DND-41 (cell line): ENCODE results near the gene HSD11B1L.

Source experiments
- ATAC-seq: fragments of 200-7000 bp; cut with Tn5 transposase; 3 replicates; pipeline ENCODE4 v1.9.1; 2021; ENCODE audit warnings: low read depth; ENCODE audit not compliant: insufficient read depth
- DNase-seq: peaks from one replicate; pipeline ENCODE4 v3.0.0-alpha.2; 2020
- H2AFZ ChIP-seq: 2 replicates; pipeline ENCODE4 v1.6.0; 2012; ENCODE audit warnings: low read depth, low read length
- H3K27ac ChIP-seq: 2 replicates; pipeline ENCODE4 v1.5.1; 2012; ENCODE audit warnings: low read length, inconsistent platforms
- H3K27me3 ChIP-seq: fragments of 200-600 bp; sonication (generic); 2 replicates; pipeline ENCODE4 v1.6.0; 2012; ENCODE audit warnings: low read length, mild to moderate bottlenecking, inconsistent platforms; ENCODE audit not compliant: insufficient read depth, poor library complexity
- H3K36me3 ChIP-seq: 2 replicates; pipeline ENCODE4 v1.5.1; 2012; ENCODE audit warnings: low read length, inconsistent platforms; ENCODE audit not compliant: insufficient read depth
- H3K4me1 ChIP-seq: 2 replicates; pipeline ENCODE4 v1.5.1; 2012; ENCODE audit warnings: mild to moderate bottlenecking, low read length; ENCODE audit not compliant: insufficient read depth
- H3K4me2 ChIP-seq: 2 replicates; pipeline ENCODE4 v1.6.0; 2012; ENCODE audit warnings: mild to moderate bottlenecking, moderate library complexity, low read length, inconsistent platforms; ENCODE audit not compliant: insufficient read depth
- H3K4me3 ChIP-seq, 2 experiments: fragments of 200-600 bp in 1 of 2; shearing (Covaris generic) in 1 of 2; 2 replicates each; pipeline ENCODE4 v1.5.1; 2012 to 2016; ENCODE audit warnings: inconsistent platforms in 2 of 2, low read length in 2 of 2, mild to moderate bottlenecking in 2 of 2, low read depth in 1 of 2, moderate library complexity in 1 of 2
- H3K79me2 ChIP-seq: 2 replicates; pipeline ENCODE4 v1.6.0; 2012; ENCODE audit warnings: low read length, inconsistent platforms; ENCODE audit not compliant: insufficient read depth
- H3K9ac ChIP-seq: 2 replicates; pipeline ENCODE4 v1.6.0; 2012; ENCODE audit warnings: low read depth, mild to moderate bottlenecking, inconsistent platforms, low read length, moderate library complexity
- H3K9me3 ChIP-seq: 2 replicates; pipeline ENCODE4 v1.5.1; 2012; ENCODE audit warnings: low read length, moderate library complexity, mild to moderate bottlenecking, inconsistent platforms; ENCODE audit not compliant: insufficient read depth, severe bottlenecking
- H4K20me1 ChIP-seq: 2 replicates; pipeline ENCODE4 v1.6.0; 2012; ENCODE audit warnings: low read length; ENCODE audit not compliant: insufficient read depth
- CTCF ChIP-seq: IDR thresholded peaks from 2 replicates; pipeline ENCODE4 v1.5.1; 2012; ENCODE audit warnings: borderline replicate concordance, low read length, moderate library complexity, mild to moderate bottlenecking; ENCODE audit not compliant: poor library complexity, severe bottlenecking; ENCODE audit errors: extremely low read depth
- EZH2 ChIP-seq: IDR thresholded peaks from 3 replicates; pipeline ENCODE4 v1.6.1; 2012; ENCODE audit warnings: borderline replicate concordance, low read depth, mild to moderate bottlenecking, moderate library complexity, low read length, inconsistent platforms; ENCODE audit not compliant: severe bottlenecking

The HSD11B1L gene

DNA sequence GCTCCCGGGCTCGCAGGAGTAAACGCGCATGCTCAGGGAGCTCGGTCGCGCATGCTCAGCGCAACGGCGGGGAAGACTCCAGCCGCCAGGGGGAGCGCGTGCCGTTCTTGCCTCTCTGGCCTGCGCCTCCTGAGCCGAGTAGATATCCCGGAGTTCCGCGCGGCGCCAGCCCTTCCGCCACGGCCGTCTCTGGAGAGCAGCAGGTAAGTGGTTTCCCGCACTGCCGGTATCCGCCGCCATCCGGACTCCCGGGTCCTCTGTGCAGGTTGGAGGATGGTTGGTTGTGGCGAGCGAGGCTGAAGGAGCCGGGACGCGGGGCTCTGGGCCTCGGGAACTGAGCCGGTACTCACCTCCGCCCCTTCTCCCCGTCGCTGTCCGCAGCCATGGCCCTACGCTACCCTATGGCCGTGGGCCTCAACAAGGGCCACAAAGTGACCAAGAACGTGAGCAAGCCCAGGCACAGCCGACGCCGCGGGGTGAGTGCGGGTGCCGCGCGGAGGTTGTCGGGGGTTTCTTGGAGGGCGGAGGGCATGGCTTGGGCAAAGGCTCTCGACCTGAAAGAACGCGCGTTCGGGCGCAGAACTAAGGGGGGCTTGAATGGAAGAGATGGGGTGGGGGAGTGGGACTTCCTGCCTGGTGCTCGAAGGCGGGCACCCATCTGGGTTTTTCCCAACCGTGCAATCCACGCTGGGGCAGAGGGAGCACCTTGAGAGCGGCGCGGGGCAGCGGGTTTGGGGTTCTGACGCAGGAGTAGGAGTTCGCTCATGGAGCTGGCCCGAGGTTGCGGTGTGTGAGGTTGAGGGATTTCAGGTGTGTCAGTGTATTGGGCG is 9.5 kb downstream of the HSD11B1L start, which contains the start of gene RPL36:
TSS of gene RPL36 (plus strand) at position 171 of the 830 bp plus-strand sequence. CDS start at position 384, 213 bp downstream.
- H3K4me2 ChIP-seq = peak within 1 kb of the TSS; percentile 86
- no peaks in the 10 kb centered on the region for H3K27me3 ChIP-seq
- peaks cover 48% of the 10 kb centered on the region for H3K4me1 ChIP-seq
- peak within 1 kb of the TSS; percentile 82 to 87; a peak in 3 of 4 replicates for H3K4me3 ChIP-seq
- peaks cover 51% of the 10 kb centered on the region for H3K36me3 ChIP-seq
- peak; percentile 95 for TF ChIP-seq CTCF
- no peak for TF ChIP-seq EZH2
- DNase-seq (peak; percentile 98), ATAC-seq (peak; percentile 71)
- H3K27ac ChIP-seq = peak within 1 kb of the TSS; percentile 94
- H3K79me2 ChIP-seq = peaks cover 53% of the 10 kb centered on the region
- peak within 1 kb of the TSS; percentile 84 for H2AFZ ChIP-seq
- no peaks in the 10 kb centered on the region for H3K9me3 ChIP-seq
- peaks cover 51% of the 10 kb centered on the region for H4K20me1 ChIP-seq
- peak within 1 kb of the TSS; percentile 87 for H3K9ac ChIP-seq

GRCh38 chr19:5690955-5691821 is 10.4 kb downstream of the HSD11B1L start:
- TF ChIP-seq CTCF = no peak
- TF ChIP-seq EZH2 = no peak
- H3K27ac ChIP-seq = peak overlapping the region; percentile 94
- peaks cover 45% of the 10 kb centered on the region for H3K4me1 ChIP-seq
- H3K36me3 ChIP-seq = peaks cover 59% of the 10 kb centered on the region
- peak overlapping the region; percentile 87 for H3K9ac ChIP-seq
- ATAC-seq (peak; percentile 4; the same call in 1 of the 3 replicates), DNase-seq (peak; percentile 61)
- H3K9me3 ChIP-seq = no peaks in the 10 kb centered on the region
- H3K4me3 ChIP-seq = peak overlapping the region; percentile 82 to 87; a peak in 3 of 4 replicates
- no peak overlapping the region for H2AFZ ChIP-seq
- H3K79me2 ChIP-seq = peaks cover 61% of the 10 kb centered on the region
- H4K20me1 ChIP-seq = peaks cover 60% of the 10 kb centered on the region
- peak overlapping the region; percentile 86 for H3K4me2 ChIP-seq
- no peaks in the 10 kb centered on the region for H3K27me3 ChIP-seq

- Histone ChIP-seq H2AFZ (no peak overlapping the region), H3K4me2 (peak overlapping the region; percentile 86), H3K4me1 (peaks cover 37% of the 10 kb centered on the region), H3K9me3 (no peaks in the 10 kb centered on the region), H3K79me2 (peaks cover 70% of the 10 kb centered on the region), H3K9ac (peak overlapping the region; percentile 87), H3K27me3 (no peaks in the 10 kb centered on the region), H3K27ac (peak overlapping the region; percentile 34; the same call in 1 of the 2 replicates), H3K4me3 (peak overlapping the region in 1 of 2 experiments; percentile 87; a peak in 3 of 4 replicates), H3K36me3 (peaks cover 68% of the 10 kb centered on the region), H4K20me1 (peaks cover 68% of the 10 kb centered on the region)
- TF ChIP-seq EZH2 (no peak), CTCF (no peak)
- no peak for DNase-seq
- no peak for ATAC-seq
Observed at GRCh38 chr19:5691822-5692722, 11.2 kb downstream of the HSD11B1L start.
